ENCODE data around the gene SDHAF1. TPM values are rescaled to one million over a fixed set of nuclear protein-coding genes. Genes with fewer than 3 reads are reported as not detected.

Gene SDHAF1
- total and polyA plus RNA-seq, 2 donors (not counting 1 experiment from before 2014, with no cell fraction given), result 22.0 to 24.6 TPM

- H3K27me3 Mint-ChIP-seq, result peaks cover 22% of the 10 kb centered on the region
- WGBS (ENCODE audit: insufficient coverage), result 85% methylated on average over 3 of the region's 3 CpGs
- Histone ChIP-seq H3K79me2 (ENCODE audit: control insufficient read depth, insufficient read depth, low read length) (no peaks in the 10 kb centered on the region), H3K27ac (ENCODE audit: low read length in 2 of 2) (no peak overlapping the region), H3K4me1 (ENCODE audit: control insufficient read depth in 2 of 2, insufficient read depth in 2 of 2, low read length in 2 of 2) (no peaks in the 10 kb centered on the region), H3K9me3 (ENCODE audit: control extremely low read depth in 1 of 3, control insufficient read depth in 2 of 3, insufficient read depth in 1 of 3, low read length in 2 of 3) (no peaks in the 10 kb centered on the region), H3K4me2 (replicated peaks; ENCODE audit: low read depth, low read length, poor library complexity, severe bottlenecking) (no peak overlapping the region), H3K4me3 (ENCODE audit: control extremely low read depth in 1 of 5, extremely low read depth in 1 of 5, insufficient read depth in 1 of 5, low read depth in 2 of 5, low read length in 4 of 5) (no peak overlapping the region), H3K36me3 (replicated peaks in 1 of 2; ENCODE audit: control extremely low read depth in 1 of 2, control insufficient read depth in 1 of 2, extremely low read depth in 1 of 2, insufficient read depth in 2 of 2, low read length in 1 of 2) (no peaks in the 10 kb centered on the region), H4K20me1 (ENCODE audit: control insufficient read depth, insufficient read depth, low read length, poor library complexity, severe bottlenecking) (no peaks in the 10 kb centered on the region), H3K27me3 (replicated peaks in 1 of 4; ENCODE audit: control extremely low read depth in 1 of 4, control insufficient read depth in 3 of 4, insufficient read depth in 4 of 4, low read length in 3 of 4) (peaks cover 0 to 7% (median 5%) of the 10 kb centered on the region in 4 experiments), H3K9ac (ENCODE audit: low read length) (no peak overlapping the region), H2AFZ (ENCODE audit: insufficient read depth, low read depth, low read length, poor library complexity, severe bottlenecking) (no peak overlapping the region)
- DNase-seq (no peak), ATAC-seq (ENCODE audit: low read depth) (no peak)
- H3K4me3 Mint-ChIP-seq, result no peak overlapping the region
- H3K9me3 Mint-ChIP-seq (ENCODE audit: insufficient read depth), result no peaks in the 10 kb centered on the region
- CTCF ChIA-PET, result interaction anchor here (0.7 kb wide), 1 partner anchor 134 kb away, joined by 4 read pairs; no protein-coding TSS in a partner anchor
- H3K4me1 Mint-ChIP-seq, result no peaks in the 10 kb centered on the region
- POLR2A ChIA-PET, result no interaction called here
- intact Hi-C loops (cut with micrococcal nuclease), result no loop called here
- no peak overlapping the region for H3K27ac Mint-ChIP-seq
- TF ChIP-seq CTCF (IDR thresholded peaks at IDR 0.05), result no peak
- TF ChIP-seq EZH2 (IDR thresholded peaks at IDR 0.05; ENCODE audit: borderline replicate concordance, insufficient read depth, low read depth, low read length, poor library complexity, severe bottlenecking), result no peak
These were observed 28.2 kb upstream of the SDHAF1 start for GRCh38 chr19:35966771-35967170.

- no peaks in the 10 kb centered on the region for H3K9me3 ChIP-seq (ENCODE audit: control extremely low read depth in 1 of 3, control insufficient read depth in 2 of 3, insufficient read depth in 1 of 3, low read length in 2 of 3)
- POLR2A ChIA-PET, result no interaction called here
- intact Hi-C loops (cut with micrococcal nuclease), result no loop called here
These were observed 21.5 kb upstream of the SDHAF1 start for GRCh38 chr19:35973487-35973886.

More at GRCh38 chr19:35973487-35973886, 21.5 kb upstream of the SDHAF1 start:
- TF ChIP-seq CTCF (IDR thresholded peaks at IDR 0.05) (no peak), EZH2 (IDR thresholded peaks at IDR 0.05; ENCODE audit: borderline replicate concordance, insufficient read depth, low read depth, low read length, poor library complexity, severe bottlenecking) (no peak)
- no peak overlapping the region for H3K4me3 ChIP-seq (ENCODE audit: control extremely low read depth in 1 of 5, extremely low read depth in 1 of 5, insufficient read depth in 1 of 5, low read depth in 2 of 5, low read length in 4 of 5)
- no peak overlapping the region for H3K4me2 ChIP-seq (replicated peaks; ENCODE audit: low read depth, low read length, poor library complexity, severe bottlenecking)
- ATAC-seq (ENCODE audit: low read depth), result no peak
- Mint-ChIP-seq H3K4me1 (no peaks in the 10 kb centered on the region), H3K4me3 (no peak overlapping the region), H3K9me3 (ENCODE audit: insufficient read depth) (no peaks in the 10 kb centered on the region), H3K27ac (no peak overlapping the region), H3K27me3 (peaks cover 29% of the 10 kb centered on the region)
- H3K36me3 ChIP-seq (replicated peaks in 1 of 2; ENCODE audit: control extremely low read depth in 1 of 2, control insufficient read depth in 1 of 2, extremely low read depth in 1 of 2, insufficient read depth in 2 of 2, low read length in 1 of 2), result no peaks in the 10 kb centered on the region
- H4K20me1 ChIP-seq (ENCODE audit: control insufficient read depth, insufficient read depth, low read length, poor library complexity, severe bottlenecking), result no peaks in the 10 kb centered on the region
- no peak overlapping the region for H3K27ac ChIP-seq (ENCODE audit: low read length in 2 of 2)
- WGBS (ENCODE audit: insufficient coverage), result 52% methylated on average over 8 of the region's 8 CpGs
- CTCF ChIA-PET, result no interaction called here
- H3K79me2 ChIP-seq (ENCODE audit: control insufficient read depth, insufficient read depth, low read length), result no peaks in the 10 kb centered on the region
- H3K4me1 ChIP-seq (ENCODE audit: control insufficient read depth in 2 of 2, insufficient read depth in 2 of 2, low read length in 2 of 2), result no peaks in the 10 kb centered on the region
- H2AFZ ChIP-seq (ENCODE audit: insufficient read depth, low read depth, low read length, poor library complexity, severe bottlenecking), result no peak overlapping the region
- H3K27me3 ChIP-seq (replicated peaks in 1 of 4; ENCODE audit: control extremely low read depth in 1 of 4, control insufficient read depth in 3 of 4, insufficient read depth in 4 of 4, low read length in 3 of 4), result peaks cover 0 to 9% (median 1%) of the 10 kb centered on the region in 4 experiments
- no peak for DNase-seq
- H3K9ac ChIP-seq (ENCODE audit: low read length), result no peak overlapping the region
